ENCODE measurements around the gene NXNL1. TPM values are rescaled to one million over a fixed set of nuclear protein-coding genes. Genes with fewer than 3 reads are reported as not detected.
"Not testable (repeated sequence)": the region's sequence is repeated elsewhere in the genome, so short reads cannot be mapped to it uniquely, and the experiment has no call there.

NXNL1 gene
- total and polyA plus RNA-seq, 2 experiments from 2014 or later = not detected

- TF ChIP-seq ZNF462 (CRISPR knock-in tag; IDR thresholded peaks at IDR 0.05) (no peak), ETS1 (IDR thresholded peaks at IDR 0.05) (no peak), ZNF331 (CRISPR knock-in tag; IDR thresholded peaks at IDR 0.05; ENCODE audit: low read depth) (no peak), NANOG (IDR thresholded peaks at IDR 0.05; ENCODE audit: borderline replicate concordance) (no peak), ZNF114 (CRISPR knock-in tag; IDR thresholded peaks at IDR 0.05) (no peak), POLR2AphosphoS5 (IDR thresholded peaks at IDR 0.05; ENCODE audit: low read depth) (no peak), STAT1 (IDR thresholded peaks at IDR 0.05; ENCODE audit: unreplicated experiment) (no peak), EZH2phosphoT487 (IDR thresholded peaks at IDR 0.05; ENCODE audit: unreplicated experiment) (no peak)
These were observed 14.9 kb upstream of the NXNL1 start (continued) for GRCh38 chr19:17475541-17476115.

- not testable (repeated sequence) for ATAC-seq; H3K79me2 ChIP-seq (replicated peaks; ENCODE audit: insufficient read depth); H3K36me3 Mint-ChIP-seq (ENCODE audit: low read depth); H3K4me3 Mint-ChIP-seq; DNase-seq (ENCODE audit: low spot score); H4K20me1 ChIP-seq (replicated peaks; ENCODE audit: insufficient read depth); H2AFZ ChIP-seq; H3K27ac Mint-ChIP-seq; H3K27me3 ChIP-seq (ENCODE audit: insufficient read depth); H3K36me3 ChIP-seq (ENCODE audit: insufficient read depth); H3K9me2 ChIP-seq (ENCODE audit: insufficient read depth); H3K9me3 Mint-ChIP-seq; H3K4me1 ChIP-seq (ENCODE audit: insufficient read depth); H3F3A ChIP-seq (replicated peaks; ENCODE audit: low read depth); H3K4me2 ChIP-seq; H3K4me3 ChIP-seq; H3K27ac ChIP-seq (ENCODE audit: low read depth)
- H3K27me3 Mint-ChIP-seq (ENCODE audit: insufficient read depth, low read depth, poor library complexity) = peaks cover 29% of the 10 kb centered on the region
- H3K4me1 Mint-ChIP-seq = peaks cover 20% of the 10 kb centered on the region
These were observed 14.3 kb upstream of the NXNL1 start for GRCh38 chr19:17475011-17475540.
